Keratinocyte (primary cell): ENCODE results near the gene MUC16. TPM values are rescaled to one million over a fixed set of nuclear protein-coding genes. Genes with fewer than 3 reads are reported as not detected.

Experiments
- DNase-seq: peaks from one replicate; pipeline ENCODE4 v3.0.0-alpha.2; 2011; ENCODE audit warnings: low read depth, missing footprints, low spot score
- FAIRE-seq: peaks from 2 replicates; lab custom pipeline; 2011; peaks lifted over from hg19 to GRCh38; lab: Jason Lieb, UNC
- H2AFZ ChIP-seq: 2 replicates; pipeline ENCODE4 v1.6.0; 2012; ENCODE audit warnings: low read length, control low read depth, inconsistent platforms; ENCODE audit not compliant: control insufficient read depth
- H3K27ac ChIP-seq: 2 replicates; pipeline ENCODE4 v1.5.1; 2011; ENCODE audit warnings: low read length; ENCODE audit not compliant: control insufficient read depth, insufficient read depth
- H3K27me3 ChIP-seq: 3 replicates; pipeline ENCODE4 v1.6.0; 2011; ENCODE audit warnings: low read length; ENCODE audit not compliant: control insufficient read depth, insufficient read depth; ENCODE audit errors: extremely low read depth
- H3K36me3 ChIP-seq, 2 experiments: 2 replicates in 1 of 2; 3 replicates in 1 of 2; pipeline ENCODE4 v1.5.1; 2011; ENCODE audit warnings: low read length in 2 of 2, mild to moderate bottlenecking in 1 of 2; ENCODE audit not compliant: control insufficient read depth in 2 of 2, insufficient read depth in 2 of 2; ENCODE audit errors: extremely low read depth in 1 of 2
- H3K4me1 ChIP-seq: 3 replicates; pipeline ENCODE4 v1.5.1; 2011; ENCODE audit warnings: low read length; ENCODE audit not compliant: control insufficient read depth, insufficient read depth; ENCODE audit errors: extremely low read depth
- H3K4me2 ChIP-seq: 3 replicates; pipeline ENCODE4 v1.6.0; 2011; ENCODE audit warnings: low read depth, low read length; ENCODE audit not compliant: control insufficient read depth, insufficient read depth; ENCODE audit errors: extremely low read depth
- H3K4me3 ChIP-seq, 3 experiments: fragments of 200-600 bp in 1 of 3; sonication (generic) in 1 of 3; 2 replicates in 2 of 3; 3 replicates in 1 of 3; pipeline ENCODE4 v1.5.1; 2011 to 2016; ENCODE audit warnings: low read length in 3 of 3, mild to moderate bottlenecking in 3 of 3, control low read depth in 2 of 3, inconsistent platforms in 1 of 3, low read depth in 1 of 3, mixed read lengths in 1 of 3, mixed run types in 1 of 3, moderate library complexity in 1 of 3; ENCODE audit not compliant: control insufficient read depth in 2 of 3, insufficient read depth in 2 of 3; ENCODE audit errors: extremely low read depth in 1 of 3
- H3K79me2 ChIP-seq: 2 replicates; pipeline ENCODE4 v1.6.0; 2012; ENCODE audit warnings: low read length; ENCODE audit not compliant: control insufficient read depth, insufficient read depth
- H3K9ac ChIP-seq: 3 replicates; pipeline ENCODE4 v1.6.0; 2011; ENCODE audit warnings: low read length; ENCODE audit not compliant: control insufficient read depth, insufficient read depth; ENCODE audit errors: extremely low read depth
- H3K9me1 ChIP-seq: 3 replicates; pipeline ENCODE4 v1.6.0; 2011; ENCODE audit warnings: low read length; ENCODE audit not compliant: control insufficient read depth, insufficient read depth; ENCODE audit errors: extremely low read depth
- H3K9me3 ChIP-seq: 2 replicates; pipeline ENCODE4 v1.5.1; 2012; ENCODE audit warnings: low read depth, low read length; ENCODE audit not compliant: control insufficient read depth
- H4K20me1 ChIP-seq: 3 replicates; pipeline ENCODE4 v1.6.0; 2011; ENCODE audit warnings: low read length; ENCODE audit not compliant: control insufficient read depth, insufficient read depth; ENCODE audit errors: extremely low read depth
- CTCF ChIP-seq, 3 experiments: IDR thresholded peaks in 1 of 3; conservative IDR thresholded peaks in 1 of 3; optimal IDR thresholded peaks in 1 of 3; 2 replicates in 2 of 3; 3 replicates in 1 of 3; pipeline versions ENCODE3 to v1.5.1; 2011; ENCODE audit warnings: low read length in 3 of 3, mild to moderate bottlenecking in 3 of 3, moderate library complexity in 2 of 3, control low read depth in 1 of 3, inconsistent platforms in 1 of 3; ENCODE audit not compliant: insufficient read depth in 2 of 3; ENCODE audit errors: extremely low read depth in 1 of 3
- EZH2 ChIP-seq: IDR thresholded peaks from one replicate; pipeline ENCODE4 v1.6.1; 2012; ENCODE audit warnings: inconsistent platforms, mild to moderate bottlenecking, low read length, moderate library complexity
- dilution Hi-C: fragments of 300-500 bp; cut with MboI; formaldehyde crosslinking; loops from one replicate; pipeline ENCODE4 v1.7.0; 2020; ENCODE audit warnings: low sequenced_read_pairs; ENCODE audit not compliant: extremely low pct_ligation_motif_present
- polyA plus RNA-seq, 5 experiments: library from polyadenylated mRNA; depleted of rRNA in 3 of 5; stranded (reverse) in 3 of 5; stranded (forward) in 1 of 5; unstranded in 1 of 5; fragments of >200 nt; gene quantifications; 1 replicate in 1 of 5; 2 replicates in 3 of 5; 3 replicates in 1 of 5; pipeline versions ENCODE4 v1.2.1 to v1.2.3, GENCODE V29; 2011 to 2012; ENCODE audit warnings: missing spikeins in 2 of 5, low read depth in 1 of 5, low replicate concordance in 1 of 5

The MUC16 gene
- polyA plus RNA-seq, 1 donor (not counting 4 experiments of a cell fraction or from before 2014, with no cell fraction given), result 0.03 TPM

GRCh38 chr19:9010693-9011092 lies 484 bp upstream of the MUC16 start:
- H4K20me1 ChIP-seq, result no peaks in the 10 kb centered on the region
- no peaks in the 10 kb centered on the region for H3K9me1 ChIP-seq
- H2AFZ ChIP-seq, result no peak overlapping the region
- TF ChIP-seq CTCF (optimal IDR thresholded peaks at IDR 0.05 in 1 of 3, IDR thresholded peaks at IDR 0.05 in 1 of 3, conservative IDR thresholded peaks at IDR 0.05 in 1 of 3; ENCODE audit: extremely low read depth in 1 of 3, insufficient read depth in 2 of 3, low read length in 3 of 3) (no peak), EZH2 (no peak)
- no peaks in the 10 kb centered on the region for H3K9me3 ChIP-seq
- dilution Hi-C loops, result no loop called here
- H3K4me2 ChIP-seq, result no peak overlapping the region
- no peaks in the 10 kb centered on the region for H3K4me1 ChIP-seq
- DNase-seq (no peak), FAIRE-seq (no peak)
- H3K9ac ChIP-seq, result no peak overlapping the region
- H3K27me3 ChIP-seq, result peaks cover 16% of the 10 kb centered on the region
- H3K4me3 ChIP-seq, result no peak overlapping the region
- H3K27ac ChIP-seq, result no peak overlapping the region
- H3K36me3 ChIP-seq, result no peaks in the 10 kb centered on the region
- H3K79me2 ChIP-seq, result no peaks in the 10 kb centered on the region

DNA sequence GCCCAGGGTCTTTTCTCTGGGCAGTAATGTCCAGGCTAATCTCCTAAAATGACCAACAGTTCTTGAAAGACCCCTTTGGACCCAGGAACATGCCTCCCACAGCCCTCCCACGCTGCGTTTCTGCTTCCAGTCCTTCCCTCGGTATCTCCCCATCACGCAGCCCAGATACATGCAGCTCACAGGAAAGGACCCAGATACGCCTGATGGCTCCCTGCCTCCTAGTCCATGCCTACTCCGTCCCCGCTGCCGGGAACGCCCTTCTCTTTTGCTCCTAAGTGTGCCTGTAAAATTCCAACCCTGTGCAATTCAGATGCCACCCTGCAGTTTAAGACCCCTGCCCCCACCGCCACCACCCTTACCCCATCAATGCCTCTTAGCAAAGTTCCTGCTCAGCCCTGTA lies 778 bp downstream of the MUC16 start:
- Histone ChIP-seq H3K27me3 (peaks cover 16% of the 10 kb centered on the region), H3K36me3 (no peaks in the 10 kb centered on the region), H3K4me3 (no peak overlapping the region), H3K9me3 (no peaks in the 10 kb centered on the region), H4K20me1 (no peaks in the 10 kb centered on the region), H3K27ac (no peak overlapping the region), H3K4me1 (no peaks in the 10 kb centered on the region), H2AFZ (no peak overlapping the region), H3K9me1 (no peaks in the 10 kb centered on the region), H3K79me2 (no peaks in the 10 kb centered on the region), H3K4me2 (no peak overlapping the region), H3K9ac (no peak overlapping the region)
- dilution Hi-C loops, result no loop called here
- DNase-seq (no peak), FAIRE-seq (no peak)
- TF ChIP-seq CTCF (optimal IDR thresholded peaks at IDR 0.05 in 1 of 3, IDR thresholded peaks at IDR 0.05 in 1 of 3, conservative IDR thresholded peaks at IDR 0.05 in 1 of 3; ENCODE audit: extremely low read depth in 1 of 3, insufficient read depth in 2 of 3, low read length in 3 of 3) (no peak), EZH2 (no peak)
